Measurements from ENCODE around the gene LCN1.
A peak's percentile ranks its signal among the peaks of the same experiment; 100 is the strongest.

Gene LCN1

GRCh38 chr9:135478829-135479468 lies 42.3 kb upstream of the LCN1 start:
- Histone ChIP-seq H4K20me1 (ENCODE audit: control insufficient read depth, insufficient read depth, low read depth, low read length) (no peaks in the 10 kb centered on the region), H3K4me2 (ENCODE audit: low read length) (no peak overlapping the region)

GRCh38 chr9:135479469-135480052 lies 41.7 kb upstream of the LCN1 start, which contains the start of gene PPP1R26:
Gene PPP1R26, plus strand, starts transcription at chr9:135479782. Its CDS starts 4,729 bp downstream, at chr9:135484511.
- Histone ChIP-seq H3F3A (ENCODE audit: control insufficient read depth, insufficient read depth) (no peaks in the 10 kb centered on the region; the same call in 1 of the 2 replicates), H3K4me2 (ENCODE audit: low read length) (no peak within 1 kb of the TSS), H3K27ac (ENCODE audit: low read depth, low read length) (no peak within 1 kb of the TSS), H3K9me2 (replicated peaks; ENCODE audit: control insufficient read depth, low read length) (no peaks in the 10 kb centered on the region), H3K27me3 (ENCODE audit: control insufficient read depth, low read length) (peaks cover 38% of the 10 kb centered on the region), H3K4me3 (ENCODE audit: low read length) (no peak within 1 kb of the TSS), H3K9me3 (ENCODE audit: control insufficient read depth, insufficient read depth, low read length) (no peaks in the 10 kb centered on the region), H3K36me3 (ENCODE audit: control insufficient read depth, low read length) (no peaks in the 10 kb centered on the region), H3K4me1 (ENCODE audit: control insufficient read depth, low read length) (0 out of 2 replicates have a peak, but pooled peaks cover 3% of the 10 kb centered on the region), H4K20me1 (ENCODE audit: control insufficient read depth, insufficient read depth, low read depth, low read length) (no peaks in the 10 kb centered on the region), H3K79me2 (ENCODE audit: control insufficient read depth, low read length) (no peaks in the 10 kb centered on the region)
- no peak for TF ChIP-seq EZH2phosphoT487 (IDR thresholded peaks at IDR 0.05; ENCODE audit: borderline replicate concordance, low read length)
- TF ChIP-seq CTCF (IDR thresholded peaks at IDR 0.05; ENCODE audit: low read depth, low read length, poor library complexity, severe bottlenecking): no peak

More at GRCh38 chr9:135478829-135479468, 42.3 kb upstream of the LCN1 start:
- Histone ChIP-seq H3K9me3 (ENCODE audit: control insufficient read depth, insufficient read depth, low read length) (no peaks in the 10 kb centered on the region), H3K9me2 (replicated peaks; ENCODE audit: control insufficient read depth, low read length) (no peaks in the 10 kb centered on the region), H3K4me3 (ENCODE audit: low read length) (no peak overlapping the region), H3K79me2 (ENCODE audit: control insufficient read depth, low read length) (no peaks in the 10 kb centered on the region), H3K4me1 (ENCODE audit: control insufficient read depth, low read length) (0 out of 2 replicates have a peak, but pooled peaks cover 3% of the 10 kb centered on the region), H3F3A (ENCODE audit: control insufficient read depth, insufficient read depth) (no peaks in the 10 kb centered on the region; the same call in 1 of the 2 replicates), H3K36me3 (ENCODE audit: control insufficient read depth, low read length) (no peaks in the 10 kb centered on the region), H3K27ac (ENCODE audit: low read depth, low read length) (no peak overlapping the region), H3K27me3 (ENCODE audit: control insufficient read depth, low read length) (peaks cover 38% of the 10 kb centered on the region)
- peak; percentile 69 for TF ChIP-seq EZH2phosphoT487 (IDR thresholded peaks at IDR 0.05; ENCODE audit: borderline replicate concordance, low read length)
- no peak for TF ChIP-seq CTCF (IDR thresholded peaks at IDR 0.05; ENCODE audit: low read depth, low read length, poor library complexity, severe bottlenecking)

GRCh38 chr9:135480071-135480939 lies 40.9 kb upstream of the LCN1 start:
- TF ChIP-seq CTCF (IDR thresholded peaks at IDR 0.05; ENCODE audit: low read depth, low read length, poor library complexity, severe bottlenecking): no peak
- TF ChIP-seq EZH2phosphoT487 (IDR thresholded peaks at IDR 0.05; ENCODE audit: borderline replicate concordance, low read length): peak; percentile 76
- peaks cover 38% of the 10 kb centered on the region for H3K27me3 ChIP-seq (ENCODE audit: control insufficient read depth, low read length)
- H3K9me3 ChIP-seq (ENCODE audit: control insufficient read depth, insufficient read depth, low read length): no peaks in the 10 kb centered on the region
- H3K9me2 ChIP-seq (replicated peaks; ENCODE audit: control insufficient read depth, low read length): no peaks in the 10 kb centered on the region
- no peaks in the 10 kb centered on the region for H3K36me3 ChIP-seq (ENCODE audit: control insufficient read depth, low read length)
- H3K4me3 ChIP-seq (ENCODE audit: low read length): no peak overlapping the region
- no peaks in the 10 kb centered on the region for H3K79me2 ChIP-seq (ENCODE audit: control insufficient read depth, low read length)
- 0 out of 2 replicates have a peak, but pooled peaks cover 3% of the 10 kb centered on the region for H3K4me1 ChIP-seq (ENCODE audit: control insufficient read depth, low read length)
- H3K4me2 ChIP-seq (ENCODE audit: low read length): no peak overlapping the region
- H4K20me1 ChIP-seq (ENCODE audit: control insufficient read depth, insufficient read depth, low read depth, low read length): no peaks in the 10 kb centered on the region
- H3F3A ChIP-seq (ENCODE audit: control insufficient read depth, insufficient read depth): no peaks in the 10 kb centered on the region; the same call in 1 of the 2 replicates
- no peak overlapping the region for H3K27ac ChIP-seq (ENCODE audit: low read depth, low read length)

All from DOHH2 (cell line).